Regular cardiac myocyte (primary cell): ENCODE results near the gene CFAP161. TPM values are rescaled to one million over a fixed set of nuclear protein-coding genes. Genes with fewer than 3 reads are reported as not detected.

Source experiments
- total RNA-seq: library from RNA; depleted of rRNA; stranded (reverse); fragments of >200 nt; gene quantifications from 2 replicates; pipeline ENCODE4 v1.2.3, GENCODE V29; 2014

The CFAP161 gene, protein sequence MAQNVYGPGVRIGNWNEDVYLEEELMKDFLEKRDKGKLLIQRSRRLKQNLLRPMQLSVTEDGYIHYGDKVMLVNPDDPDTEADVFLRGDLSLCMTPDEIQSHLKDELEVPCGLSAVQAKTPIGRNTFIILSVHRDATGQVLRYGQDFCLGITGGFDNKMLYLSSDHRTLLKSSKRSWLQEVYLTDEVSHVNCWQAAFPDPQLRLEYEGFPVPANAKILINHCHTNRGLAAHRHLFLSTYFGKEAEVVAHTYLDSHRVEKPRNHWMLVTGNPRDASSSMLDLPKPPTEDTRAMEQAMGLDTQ
- under 0.01 TPM in 1 of 2 replicates, not detected in the other for total RNA-seq

GRCh38 chr15:81133782-81134461 lies at the start of gene CFAP161:
TSS of gene CFAP161 (plus strand) at chr15:81134270. CDS start at chr15:81134330, 60 bp downstream.

DNA sequence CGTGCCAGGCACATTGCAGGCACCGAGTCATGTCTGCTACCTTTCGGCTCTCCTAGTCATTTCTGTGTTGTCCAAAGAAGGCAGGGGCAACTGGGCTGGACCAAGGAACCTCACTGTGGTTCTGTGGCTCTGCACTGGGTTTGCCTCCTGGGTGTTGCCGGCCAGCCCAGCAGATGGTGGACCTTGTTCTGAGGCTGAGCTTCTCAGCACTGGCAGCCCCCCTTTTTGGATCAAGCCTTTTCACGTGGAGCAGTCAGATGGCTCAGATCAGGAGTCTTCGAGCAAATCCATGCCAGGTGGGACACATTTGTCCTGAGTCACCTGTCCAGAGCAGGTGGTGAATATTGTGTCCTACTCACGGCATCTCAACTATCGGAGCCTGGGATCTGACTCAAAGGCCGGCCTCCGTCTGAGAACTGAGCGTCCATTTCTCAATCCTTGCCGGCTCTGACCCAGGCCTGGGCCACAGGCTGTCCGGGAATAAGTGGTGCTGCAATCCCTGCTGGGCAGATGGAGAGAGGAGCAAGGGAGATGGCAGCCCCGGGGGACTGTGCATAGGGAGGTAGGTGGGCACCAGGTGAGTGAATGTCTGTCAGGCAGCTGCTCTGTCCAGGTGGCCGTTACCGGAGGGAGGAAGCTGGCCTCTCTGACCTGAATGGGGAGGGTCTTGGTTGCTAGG lies 62.6 kb downstream of the CFAP161 start, which contains the start of gene IL16:
IL16 (plus strand) TSS at position 304 of the 679 bp plus-strand sequence. CDS start 28,521 bp downstream, outside the sequence.

Other genes with a start within 250 kb of the CFAP161 start
- 18.6 and 24.0 TPM in 2 replicates for gene MESD, start 144.5 kb upstream of the CFAP161 start, total RNA-seq
- 4.8 and 10.5 TPM in 2 replicates for gene TLNRD1, start 133.3 kb upstream of the CFAP161 start, total RNA-seq
- 0.56 TPM in 1 of 2 replicates, not detected in the other for gene IL16, start 62.6 kb downstream of the CFAP161 start, total RNA-seq
- 3.3 and 21.1 TPM in 2 replicates for gene STARD5, start 189.9 kb downstream of the CFAP161 start, total RNA-seq
- gene TMC3, start 239.9 kb downstream of the CFAP161 start, total RNA-seq: 0.19 and 3.9 TPM in 2 replicates